IPS DF 6.9 (cell line): ENCODE data around the gene BCL2L1.

Experiments used
- DNase-seq: peaks from one replicate; pipeline ENCODE4 v3.0.0-alpha.2; 2013; ENCODE audit warnings: low read depth, low spot score
- H3K27ac ChIP-seq: one replicate; pipeline ENCODE4 v1.5.1; 2013; ENCODE audit warnings: low read length, control low read depth
- H3K27me3 ChIP-seq: 2 replicates; pipeline ENCODE4 v1.6.1; 2013; ENCODE audit warnings: mild to moderate bottlenecking, low read length; ENCODE audit not compliant: control insufficient read depth, insufficient read depth
- H3K36me3 ChIP-seq: 2 replicates; pipeline ENCODE4 v1.6.1; 2013; ENCODE audit warnings: low read length; ENCODE audit not compliant: control insufficient read depth, insufficient read depth
- H3K4me1 ChIP-seq: 2 replicates; pipeline ENCODE4 v1.6.1; 2013; ENCODE audit warnings: low read length; ENCODE audit not compliant: control insufficient read depth, insufficient read depth
- H3K4me3 ChIP-seq: 2 replicates; pipeline ENCODE4 v1.5.1; 2013; ENCODE audit warnings: mild to moderate bottlenecking, low read length
- H3K9me3 ChIP-seq: 2 replicates; pipeline ENCODE4 v1.6.1; 2013; ENCODE audit warnings: low read length, inconsistent platforms; ENCODE audit not compliant: control insufficient read depth, insufficient read depth
- WGBS: extraction: QIAGEN DNeasy Blood & Tissue Kit; methylation state at CpG from one replicate; pipeline ENCODE4 v1.1.7; 2013; ENCODE audit warnings: mixed read lengths, missing lambda C conversion rate; ENCODE audit not compliant: insufficient read length, insufficient coverage; 5-methylcytosine and 5-hydroxymethylcytosine counted together

Gene BCL2L1

GRCh38 chr20:31716351-31716750 lies 6.3 kb downstream of the BCL2L1 start:
- no peak for DNase-seq
- Histone ChIP-seq H3K4me1 (peaks cover 23% of the 10 kb centered on the region), H3K27me3 (no peaks in the 10 kb centered on the region), H3K36me3 (no peaks in the 10 kb centered on the region; the same call in 1 of the 2 replicates), H3K4me3 (no peak overlapping the region), H3K9me3 (no peaks in the 10 kb centered on the region), H3K27ac (no peak overlapping the region)
- no CpG with 5 or more reads among the region's 1 CpG for WGBS

- no CpG with 5 or more reads among the region's 3 CpGs for WGBS
- H3K36me3 ChIP-seq: no peaks in the 10 kb centered on the region; the same call in 1 of the 2 replicates
Measured at GRCh38 chr20:31715766-31716165, 6.9 kb downstream of the BCL2L1 start.

DNA sequence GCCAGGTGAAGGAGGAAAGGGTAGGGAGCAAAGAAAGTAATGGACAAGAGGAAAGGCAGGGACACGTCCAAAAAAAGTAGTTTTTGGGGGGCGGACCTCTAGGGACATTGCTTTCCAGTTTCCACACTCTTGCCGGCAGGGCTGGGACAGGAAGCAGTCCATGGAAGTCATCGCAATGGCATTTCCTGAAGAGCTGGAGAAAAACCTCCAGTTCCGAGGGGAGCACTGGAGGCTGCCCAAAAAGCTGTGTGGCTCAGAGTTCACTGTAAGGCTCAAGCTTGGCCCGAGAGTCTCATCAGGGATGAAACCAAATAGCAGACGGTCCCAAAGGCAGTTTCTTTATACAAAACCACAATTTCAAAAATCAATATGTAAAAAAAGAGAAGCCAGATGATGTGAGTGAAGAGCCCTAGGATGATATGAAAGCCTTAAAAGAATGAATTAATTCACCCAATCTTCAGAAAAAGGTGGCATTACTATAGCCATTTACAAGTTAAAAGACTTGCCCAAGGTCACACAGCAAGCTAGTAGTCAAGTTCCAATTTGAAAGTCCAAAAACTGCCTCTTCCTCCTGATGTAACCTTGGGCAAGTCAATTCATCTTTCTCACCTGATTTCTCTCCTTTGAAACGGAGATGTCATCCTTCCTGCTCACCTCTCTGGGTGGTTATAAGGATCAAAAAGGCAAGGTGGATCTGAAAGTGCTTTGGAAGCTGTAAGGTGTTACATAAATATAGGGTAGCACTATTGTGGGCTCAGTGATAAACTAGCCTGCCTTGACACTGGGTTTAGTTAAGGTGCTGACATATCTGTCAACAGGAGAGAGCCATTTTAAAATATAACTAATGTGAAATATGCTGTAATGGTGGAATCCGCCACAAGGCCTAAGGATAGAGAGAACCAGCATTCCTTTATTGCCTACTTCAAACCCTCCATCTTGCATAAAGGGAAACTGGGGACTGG lies 9.1 kb downstream of the BCL2L1 start:
- no CpG with 5 or more reads among the region's 9 CpGs for WGBS
- H3K27me3 ChIP-seq: no peaks in the 10 kb centered on the region
- H3K27ac ChIP-seq: no peak overlapping the region
- DNase-seq: no peak
- H3K9me3 ChIP-seq: no peaks in the 10 kb centered on the region
- H3K4me1 ChIP-seq: peaks cover 15% of the 10 kb centered on the region
- H3K36me3 ChIP-seq: no peaks in the 10 kb centered on the region
- no peak overlapping the region for H3K4me3 ChIP-seq

More at GRCh38 chr20:31715766-31716165, 6.9 kb downstream of the BCL2L1 start:
- DNase-seq: no peak
- H3K27ac ChIP-seq: no peak overlapping the region
- H3K4me1 ChIP-seq: peaks cover 18% of the 10 kb centered on the region
- H3K4me3 ChIP-seq: no peak overlapping the region
- no peaks in the 10 kb centered on the region for H3K9me3 ChIP-seq
- no peaks in the 10 kb centered on the region for H3K27me3 ChIP-seq

DNA sequence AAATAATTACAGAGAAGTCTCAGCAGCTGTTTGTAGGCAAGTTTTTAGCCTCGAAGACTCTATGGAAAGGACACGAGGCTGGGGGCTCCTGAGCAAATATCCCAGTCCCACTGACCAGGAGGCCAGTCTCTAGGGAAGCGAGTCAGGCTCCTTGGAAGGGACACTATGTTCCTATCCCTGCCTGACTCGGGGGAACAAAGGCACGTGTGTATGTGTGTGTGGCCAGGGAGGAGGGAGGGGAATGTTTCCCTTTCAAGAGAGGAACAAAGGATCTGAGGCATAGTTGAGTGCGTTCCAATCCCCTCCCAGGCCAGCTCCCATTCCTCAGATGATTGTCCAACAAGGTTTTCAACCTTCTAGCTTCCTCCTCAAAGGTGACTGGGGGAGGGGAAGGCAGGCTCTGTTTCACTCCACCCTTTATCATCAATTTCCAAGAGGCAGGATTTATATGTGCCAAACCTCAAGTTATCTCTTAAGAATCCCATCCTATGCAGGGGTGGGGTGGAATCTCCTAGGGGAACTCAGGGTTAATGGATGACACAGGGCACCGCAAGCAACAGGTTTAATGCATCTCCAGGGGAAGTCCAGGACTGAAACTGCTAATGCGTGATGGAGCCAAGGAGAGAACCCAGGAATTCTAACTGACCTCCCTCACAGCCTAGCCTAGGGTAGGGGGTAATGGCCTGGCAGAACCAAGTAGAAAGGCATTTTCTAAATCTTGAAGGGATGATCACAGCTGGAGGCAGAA lies 9.9 kb downstream of the BCL2L1 start:
- Histone ChIP-seq H3K27me3 (no peaks in the 10 kb centered on the region), H3K36me3 (no peaks in the 10 kb centered on the region), H3K9me3 (no peaks in the 10 kb centered on the region), H3K4me1 (peaks cover 18% of the 10 kb centered on the region), H3K27ac (no peak overlapping the region), H3K4me3 (no peak overlapping the region)
- no CpG with 5 or more reads among the region's 8 CpGs for WGBS
- no peak for DNase-seq

DNA sequence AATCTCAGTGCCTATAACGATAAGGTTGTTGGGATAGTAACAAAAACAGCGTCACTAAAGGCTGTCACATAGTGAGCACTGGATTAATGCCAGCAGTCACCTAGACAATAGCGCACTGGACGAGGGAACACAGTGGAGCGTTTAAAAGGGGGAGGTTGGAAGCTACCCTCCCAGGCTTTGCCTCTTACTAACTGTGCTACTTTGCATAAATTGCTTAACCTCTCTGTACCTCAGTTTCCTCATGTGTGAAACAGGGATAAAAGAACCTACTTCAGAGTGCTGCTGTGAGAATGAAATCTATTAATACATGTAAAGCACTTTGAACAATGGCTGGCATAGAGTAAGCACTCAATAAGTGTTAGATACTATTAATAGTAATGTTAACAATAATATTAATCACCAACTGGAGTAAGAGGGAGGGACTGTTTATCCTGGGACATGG lies 10.5 kb downstream of the BCL2L1 start:
- Histone ChIP-seq H3K27me3 (no peaks in the 10 kb centered on the region), H3K9me3 (no peaks in the 10 kb centered on the region), H3K4me3 (no peak overlapping the region), H3K36me3 (no peaks in the 10 kb centered on the region), H3K4me1 (peaks cover 18% of the 10 kb centered on the region), H3K27ac (no peak overlapping the region)
- no peak for DNase-seq
- WGBS: no CpG with 5 or more reads among the region's 5 CpGs

DNA sequence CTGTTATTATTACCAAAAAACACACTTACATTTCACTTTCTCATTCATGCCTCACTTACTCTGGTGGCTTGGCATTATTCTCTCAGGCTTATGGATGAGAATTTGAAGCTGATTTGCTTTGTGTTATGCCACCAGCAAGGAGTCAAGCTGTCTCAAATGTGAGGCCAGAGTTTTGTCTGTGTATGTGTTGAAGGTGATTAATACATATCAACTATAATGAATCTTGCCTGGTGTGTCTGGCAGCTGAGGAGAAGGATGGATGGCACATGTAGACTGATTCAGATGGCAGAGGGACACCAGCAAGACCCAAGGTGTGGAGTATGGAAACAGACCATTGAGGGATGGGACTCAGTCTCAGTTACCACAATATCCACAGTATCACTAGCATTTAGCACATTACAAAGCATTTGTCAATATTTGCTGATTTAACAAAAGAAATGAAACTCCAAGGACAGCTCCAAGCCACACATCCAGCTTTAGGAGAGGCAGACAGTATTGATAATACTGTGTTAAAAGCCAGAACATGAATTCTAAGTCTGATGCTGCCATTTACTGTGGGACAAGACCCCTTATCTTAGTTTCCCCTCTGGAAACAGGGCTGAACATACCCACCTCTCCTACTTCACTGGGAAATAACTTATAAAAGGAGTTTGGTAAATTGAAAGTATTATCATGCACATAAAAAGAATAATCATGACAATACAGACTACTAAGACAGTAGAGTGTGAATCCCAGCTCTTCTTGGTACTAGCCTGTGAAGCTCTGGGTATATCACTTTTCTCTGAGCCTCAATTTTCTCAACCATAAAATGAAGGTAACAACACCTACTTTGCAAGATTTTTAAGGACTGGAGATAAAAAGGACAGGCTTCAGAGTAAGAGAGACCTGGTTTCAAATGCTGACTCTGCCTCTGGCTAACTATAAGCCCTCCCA lies 11.2 kb downstream of the BCL2L1 start:
- no peaks in the 10 kb centered on the region for H3K36me3 ChIP-seq
- peaks cover 16% of the 10 kb centered on the region for H3K4me1 ChIP-seq
- no peaks in the 10 kb centered on the region for H3K9me3 ChIP-seq
- no peak for DNase-seq
- no peak overlapping the region for H3K4me3 ChIP-seq
- H3K27me3 ChIP-seq: no peaks in the 10 kb centered on the region
- H3K27ac ChIP-seq: no peak overlapping the region

DNA sequence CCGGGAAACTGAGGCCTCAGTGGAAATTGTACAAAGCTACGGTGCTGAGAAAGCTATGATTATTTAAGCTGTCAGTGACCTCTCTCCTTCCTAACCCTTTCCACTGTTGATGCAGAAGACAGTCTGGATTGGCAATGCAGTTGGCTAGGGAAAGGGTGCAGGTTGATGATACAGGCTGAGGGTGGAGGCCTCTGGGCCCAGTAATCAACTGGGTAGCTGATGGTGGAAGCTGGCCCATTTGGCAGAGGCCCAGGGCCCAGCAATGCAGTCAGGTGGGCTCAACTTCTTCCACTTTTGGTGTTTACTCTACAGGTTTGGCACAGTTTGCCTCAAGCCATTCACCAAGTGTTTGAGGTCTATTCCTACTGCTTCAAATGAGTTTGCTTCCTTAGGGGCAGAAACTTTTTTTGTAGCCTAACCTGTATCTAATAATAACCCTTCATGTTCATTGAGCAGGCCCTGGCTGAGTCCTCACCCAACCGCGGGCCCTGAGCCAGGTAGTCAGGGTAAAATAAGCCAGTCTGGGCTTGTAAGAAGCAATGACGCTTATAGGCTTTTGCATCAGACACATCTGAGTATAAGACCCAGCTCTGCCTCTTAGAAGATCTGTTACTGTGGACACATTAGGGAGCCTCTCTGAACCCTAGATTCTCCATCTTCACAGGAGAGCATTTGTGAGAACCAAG lies 12.1 kb downstream of the BCL2L1 start:
- Histone ChIP-seq H3K4me3 (no peak overlapping the region), H3K27ac (no peak overlapping the region), H3K36me3 (peaks cover 5% of the 10 kb centered on the region; the same call in 1 of the 2 replicates), H3K4me1 (peaks cover 16% of the 10 kb centered on the region), H3K27me3 (no peaks in the 10 kb centered on the region), H3K9me3 (no peaks in the 10 kb centered on the region; the same call in 1 of the 2 replicates)
- DNase-seq: no peak
- no CpG with 5 or more reads among the region's 5 CpGs for WGBS

GRCh38 chr20:31709939-31710338 lies 12.7 kb downstream of the BCL2L1 start:
- Histone ChIP-seq H3K4me1 (peaks cover 16% of the 10 kb centered on the region), H3K4me3 (no peak overlapping the region)
- WGBS: no CpG with 5 or more reads among the region's 5 CpGs

DNA sequence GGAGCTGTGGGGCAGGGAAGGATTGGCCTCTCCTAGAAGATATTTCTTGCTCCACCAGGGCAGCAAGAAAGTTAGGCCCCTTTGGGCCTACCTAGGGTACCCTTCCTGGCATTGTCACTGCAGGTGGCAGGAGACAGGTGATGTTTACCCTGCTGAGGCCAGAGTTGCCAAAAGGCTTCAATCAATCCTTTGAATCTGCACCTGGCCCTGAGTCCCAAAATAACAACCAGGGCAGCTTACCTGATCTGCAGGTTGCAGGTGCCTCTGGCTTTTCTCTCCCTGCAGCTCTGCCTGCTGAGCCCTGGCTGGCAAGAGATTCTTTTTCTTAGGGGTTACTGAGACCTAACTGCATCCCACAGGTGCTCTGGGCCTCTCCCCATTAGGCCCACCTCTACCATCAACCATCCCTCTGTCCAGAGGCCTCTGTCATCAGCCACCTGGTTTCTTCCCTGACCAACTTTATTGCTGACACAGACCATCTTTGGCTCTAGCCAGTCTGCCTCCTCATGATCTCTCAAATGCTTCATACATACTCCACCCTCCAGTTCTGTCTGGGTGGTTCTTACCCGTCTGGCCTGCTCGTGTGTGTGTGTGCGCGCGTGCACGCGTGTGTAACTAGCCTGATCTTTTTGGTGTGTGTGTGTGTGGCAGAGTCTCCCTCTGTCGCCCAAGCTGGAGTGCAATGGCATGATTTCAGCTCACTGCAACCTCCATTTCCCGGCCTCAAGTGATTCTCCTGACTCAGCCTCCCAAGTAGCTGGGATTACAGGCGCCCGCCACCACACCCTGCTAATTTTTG lies 13.7 kb downstream of the BCL2L1 start:
- no peak overlapping the region for H3K4me3 ChIP-seq
- no peak overlapping the region for H3K27ac ChIP-seq
- peaks cover 5% of the 10 kb centered on the region; the same call in 1 of the 2 replicates for H3K36me3 ChIP-seq
- no peaks in the 10 kb centered on the region; the same call in 1 of the 2 replicates for H3K9me3 ChIP-seq
- WGBS: no CpG with 5 or more reads among the region's 11 CpGs
- peaks cover 17% of the 10 kb centered on the region for H3K4me1 ChIP-seq
- H3K27me3 ChIP-seq: no peaks in the 10 kb centered on the region
- DNase-seq: no peak

More at GRCh38 chr20:31709939-31710338, 12.7 kb downstream of the BCL2L1 start:
- Histone ChIP-seq H3K27me3 (no peaks in the 10 kb centered on the region), H3K36me3 (peaks cover 5% of the 10 kb centered on the region; the same call in 1 of the 2 replicates), H3K9me3 (no peaks in the 10 kb centered on the region; the same call in 1 of the 2 replicates), H3K27ac (no peak overlapping the region)
- DNase-seq: no peak
